Stomach (tissue), 9 donors: ENCODE data around the gene CDH2. TPM values are rescaled to one million over a fixed set of nuclear protein-coding genes. Genes with fewer than 3 reads are reported as not detected.

Experiments
- DNase-seq, 2 donors: peaks; one replicate each; pipeline versions ENCODE4 v3.0.0 to v3.0.0-alpha.2; 2013 to 2019
- H3K27ac ChIP-seq, 5 donors: fragments of 200-600 bp in 4 of 5; sonication (generic) in 4 of 5; one replicate each; pipeline ENCODE4 v1.5.1; 2013 to 2019; ENCODE audit warnings: mild to moderate bottlenecking in 1 of 5, moderate library complexity in 1 of 5
- H3K27me3 ChIP-seq, 3 donors: fragments of 200-600 bp; sonication (generic); one replicate each; pipeline ENCODE4 v1.5.1; 2017 to 2019; ENCODE audit warnings: mixed run types in 1 of 3
- H3K36me3 ChIP-seq, 4 donors: fragments of 200-600 bp; sonication (generic); 1 replicate in 3 of 4; 2 replicates in 1 of 4; pipeline ENCODE4 v1.5.1; 2016 to 2019
- H3K4me1 ChIP-seq, 4 donors: fragments of 200-600 bp; sonication (generic); one replicate each; pipeline ENCODE4 v1.5.1; 2016 to 2019
- H3K4me3 ChIP-seq, 4 donors: fragments of 200-600 bp; sonication (generic) in 3 of 4; one replicate each; pipeline ENCODE4 v1.5.1; 2016 to 2019; ENCODE audit warnings: mild to moderate bottlenecking in 1 of 4
- H3K9me3 ChIP-seq, 4 donors: fragments of 200-600 bp; sonication (generic); one replicate each; pipeline ENCODE4 v1.5.1; 2016 to 2019
- CTCF ChIP-seq, 7 experiments: fragments of 450-650 bp in 4 of 7; fragments of 200-600 bp in 3 of 7; sonication (generic) in 3 of 7; IDR thresholded peaks; one replicate each; pipeline ENCODE4 v1.5.1; 2016 to 2019; ENCODE audit warnings: antibody characterized with exemption in 7 of 7, control low read depth in 2 of 7, mild to moderate bottlenecking in 1 of 7
- EP300 ChIP-seq: sonication (generic); formaldehyde crosslinking; IDR thresholded peaks from one replicate; pipeline ENCODE4 v1.6.1; 2017; ENCODE audit warnings: antibody characterized with exemption
- POLR2A ChIP-seq, 4 donors: fragments of 450-650 bp; IDR thresholded peaks; one replicate each; pipeline ENCODE4 v1.6.1; 2016; ENCODE audit warnings: antibody characterized with exemption in 4 of 4, control low read depth in 2 of 4, mild to moderate bottlenecking in 1 of 4, moderate library complexity in 1 of 4
- POLR2AphosphoS5 ChIP-seq, 3 donors: sonication (generic); formaldehyde crosslinking; IDR thresholded peaks; one replicate each; pipeline ENCODE4 v1.6.1; 2016; ENCODE audit warnings: antibody characterized with exemption in 3 of 3
- WGBS, 5 donors: extraction: QIAGEN DNeasy Blood & Tissue Kit in 3 of 5; methylation state at CpG; one replicate each; pipeline versions ENCODE4 v1.1.5 to v1.1.7; 2013 to 2018; 5-methylcytosine and 5-hydroxymethylcytosine counted together
- intact Hi-C: fragments of 100-400 bp; cut with DNase I; formaldehyde crosslinking; loops from one replicate; pipeline ENCODE4 v1.15.1; 2023; ENCODE audit warnings: low total_unique reads
- polyA plus RNA-seq, 3 donors: library from polyadenylated mRNA; stranded (reverse); fragments of 200-250 nt; gene quantifications; one replicate each; pipeline ENCODE4 v1.2.3, GENCODE V29; 2013
- total RNA-seq, 5 donors: library from RNA; depleted of rRNA; stranded (reverse); fragments of >200 nt; gene quantifications; one replicate each; pipeline versions ENCODE4 v1.1.0 to v1.2.3, GENCODE V29; 2014 to 2016
- donor health status: healthy with polysubstance abuse.
- donor health status: Bipolar disorder and iron deficiency.
- donor health status: healthy.

Gene CDH2
- total and polyA plus RNA-seq, 8 donors, result 0.58 to 21.9 (median 5.7) TPM

GRCh38 chr18:28108254-28108653 lies 68.7 kb downstream of the CDH2 start:
- Histone ChIP-seq H3K4me3 (no peak overlapping the region), H3K9me3 (no peaks in the 10 kb centered on the region), H3K36me3 (no peaks in the 10 kb centered on the region), H3K27ac (no peak overlapping the region), H3K27me3 (no peaks in the 10 kb centered on the region), H3K4me1 (peaks cover 0 to 10% (median 0%) of the 10 kb centered on the region in 4 donors)
- no peak for DNase-seq
- intact Hi-C loops, result no loop called here
- TF ChIP-seq EP300 (no peak), POLR2AphosphoS5 (IDR thresholded peaks at IDR 0.05) (no peak), CTCF (IDR thresholded peaks at IDR 0.05) (no peak), POLR2A (IDR thresholded peaks at IDR 0.05) (no peak)
- 90 to 100% (median 97%) methylated on average over 1 of the region's 1 CpG for WGBS, 5 donors

GRCh38 chr18:28099237-28099636 lies 77.7 kb downstream of the CDH2 start:
- H3K36me3 ChIP-seq, result no peaks in the 10 kb centered on the region
- no peak for DNase-seq
- intact Hi-C loops, result no loop called here
- no peaks in the 10 kb centered on the region for H3K9me3 ChIP-seq
- TF ChIP-seq POLR2A (IDR thresholded peaks at IDR 0.05) (no peak), CTCF (IDR thresholded peaks at IDR 0.05) (no peak), EP300 (no peak), POLR2AphosphoS5 (IDR thresholded peaks at IDR 0.05) (no peak)
- peaks cover 0 to 5% (median 2%) of the 10 kb centered on the region in 4 donors for H3K4me1 ChIP-seq
- no peak overlapping the region for H3K4me3 ChIP-seq
- no peak overlapping the region for H3K27ac ChIP-seq
- no peaks in the 10 kb centered on the region for H3K27me3 ChIP-seq

GRCh38 chr18:28095631-28096030 lies 81.3 kb downstream of the CDH2 start:
- no peak overlapping the region for H3K4me3 ChIP-seq
- H3K36me3 ChIP-seq, result no peaks in the 10 kb centered on the region
- no peak for TF ChIP-seq POLR2A (IDR thresholded peaks at IDR 0.05)
- TF ChIP-seq CTCF (IDR thresholded peaks at IDR 0.05), result no peak
- TF ChIP-seq POLR2AphosphoS5 (IDR thresholded peaks at IDR 0.05), result no peak
- no peak for TF ChIP-seq EP300
- H3K27me3 ChIP-seq, result no peaks in the 10 kb centered on the region
- peaks cover 0 to 5% (median 4%) of the 10 kb centered on the region in 4 donors for H3K4me1 ChIP-seq
- DNase-seq, result no peak
- no peaks in the 10 kb centered on the region for H3K9me3 ChIP-seq
- WGBS, 5 donors, result 83 to 93% (median 92%) methylated on average over 3 to 4 of the region's 4 CpGs
- intact Hi-C loops, result no loop called here
- no peak overlapping the region for H3K27ac ChIP-seq

- TF ChIP-seq CTCF (IDR thresholded peaks at IDR 0.05) (no peak), EP300 (no peak), POLR2A (IDR thresholded peaks at IDR 0.05) (no peak), POLR2AphosphoS5 (IDR thresholded peaks at IDR 0.05) (no peak)
- 67 to 95% (median 87%) methylated on average over 3 of the region's 3 CpGs for WGBS, 5 donors
- no peak overlapping the region for H3K4me3 ChIP-seq
- H3K9me3 ChIP-seq, result no peaks in the 10 kb centered on the region
- no peak overlapping the region for H3K27ac ChIP-seq
- peaks cover 0 to 5% (median 4%) of the 10 kb centered on the region in 4 donors for H3K4me1 ChIP-seq
- intact Hi-C loops, result no loop called here
- DNase-seq, result no peak
- H3K27me3 ChIP-seq, result no peaks in the 10 kb centered on the region
- no peaks in the 10 kb centered on the region for H3K36me3 ChIP-seq
Observed at GRCh38 chr18:28095041-28095440, 81.9 kb downstream of the CDH2 start.
